Stimulated activated CD8-positive, alpha-beta memory T cell treated with anti-CD3 and anti-CD28 coated beads, Interleukin-7, amount 100 ng/mL, for 48 hours (primary cell): ENCODE data around the gene RAB25.
A peak's percentile ranks its signal among the peaks of the same experiment; 100 is the strongest.

Experiments
- DNase-seq, 2 donors: peaks; one replicate each; pipeline ENCODE4 v3.0.0-alpha.2; 2020; ENCODE audit warnings: low read depth in 1 of 2; ENCODE audit errors: extremely low read depth in 1 of 2

Gene RAB25

GRCh38 chr1:156078728-156079127 is 17.8 kb downstream of the RAB25 start:
- no peak for DNase-seq

GRCh38 chr1:156079762-156080161 is 18.8 kb downstream of the RAB25 start:
- DNase-seq = no peak

DNA sequence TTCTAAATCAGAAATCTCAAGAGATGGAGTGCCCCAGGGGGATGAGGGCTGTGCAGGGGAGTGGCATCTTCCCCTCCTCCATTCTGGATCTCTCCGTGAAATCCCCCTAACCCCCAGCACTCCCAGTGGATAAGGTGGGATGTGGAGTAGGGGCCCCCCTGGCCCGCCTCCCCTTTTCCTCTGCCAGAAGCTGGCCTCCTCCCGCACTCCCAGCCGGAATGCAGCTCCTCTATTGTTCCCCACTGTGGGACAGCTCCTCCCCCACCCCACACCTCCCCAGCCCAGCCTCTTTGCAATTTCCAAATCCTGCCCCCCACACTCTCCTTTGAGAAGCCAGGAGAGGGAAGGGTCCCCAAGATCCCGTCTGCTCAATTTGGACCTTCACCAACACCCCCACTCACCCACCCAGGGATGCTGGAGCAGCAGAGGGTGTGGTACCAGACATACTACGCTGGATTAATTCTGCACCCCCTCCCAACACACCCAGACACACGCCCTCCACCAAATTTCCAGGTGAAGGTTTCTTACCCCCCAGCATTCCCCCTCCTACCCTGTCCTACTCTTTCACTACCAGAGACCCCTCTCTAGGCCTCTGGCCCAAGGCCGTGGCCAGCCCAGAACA is 19.4 kb downstream of the RAB25 start:
- no peak for DNase-seq

DNA sequence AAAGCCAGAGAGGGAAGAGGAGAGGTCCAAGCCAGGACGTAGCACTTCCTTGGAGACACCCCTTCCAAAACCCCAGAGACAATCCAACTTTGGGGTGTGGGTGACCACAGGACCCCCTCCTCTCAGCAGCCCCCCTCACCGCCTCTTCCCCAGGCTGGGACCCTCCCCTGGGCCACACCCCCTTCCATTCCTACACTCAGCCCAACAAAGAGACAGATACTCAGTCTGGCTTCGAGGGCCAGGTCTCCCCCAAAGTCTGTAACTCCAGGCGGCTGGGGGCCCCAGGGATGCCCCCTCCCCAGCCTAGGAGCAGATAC is 19.9 kb downstream of the RAB25 start:
- DNase-seq = no peak

- no peak for DNase-seq
Measured at GRCh38 chr1:156081180-156081916, 20.4 kb downstream of the RAB25 start.

DNA sequence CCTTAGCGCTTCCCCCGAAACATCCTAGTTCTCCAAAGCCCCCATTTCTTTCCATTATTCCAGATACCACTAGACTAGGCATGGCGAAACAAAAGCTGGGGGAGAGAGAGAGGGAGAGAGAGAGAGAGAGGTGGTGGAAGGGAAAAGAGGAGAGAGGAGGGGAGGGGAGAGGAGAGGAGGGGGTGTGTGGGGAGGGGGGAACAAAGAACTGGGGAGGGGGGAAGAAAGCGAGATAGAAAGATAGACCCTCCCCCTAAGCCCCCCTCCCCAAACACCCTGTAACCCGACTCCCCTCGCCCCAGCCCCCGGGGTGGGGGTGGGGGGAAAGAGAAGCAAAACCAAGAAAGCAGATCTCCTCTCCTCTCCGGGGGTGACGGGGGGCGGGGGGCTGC is 21.0 kb downstream of the RAB25 start:
- DNase-seq = no peak

GRCh38 chr1:156082309-156083091 is 21.5 kb downstream of the RAB25 start, which contains the start of gene MEX3A:
MEX3A (minus strand) TSS chr1:156082465; CDS start chr1:156081998, 467 bp downstream.
- peak in 1 of 2 donors; percentile 42 for DNase-seq

GRCh38 chr1:156083800-156084790 is 23.1 kb downstream of the RAB25 start:
- DNase-seq = no peak

GRCh38 chr1:156086256-156086662 is 25.3 kb downstream of the RAB25 start:
- DNase-seq = no peak

GRCh38 chr1:156089704-156090103 is 28.7 kb downstream of the RAB25 start:
- no peak for DNase-seq

GRCh38 chr1:156090138-156090839 is 29.3 kb downstream of the RAB25 start:
- no peak for DNase-seq

DNA sequence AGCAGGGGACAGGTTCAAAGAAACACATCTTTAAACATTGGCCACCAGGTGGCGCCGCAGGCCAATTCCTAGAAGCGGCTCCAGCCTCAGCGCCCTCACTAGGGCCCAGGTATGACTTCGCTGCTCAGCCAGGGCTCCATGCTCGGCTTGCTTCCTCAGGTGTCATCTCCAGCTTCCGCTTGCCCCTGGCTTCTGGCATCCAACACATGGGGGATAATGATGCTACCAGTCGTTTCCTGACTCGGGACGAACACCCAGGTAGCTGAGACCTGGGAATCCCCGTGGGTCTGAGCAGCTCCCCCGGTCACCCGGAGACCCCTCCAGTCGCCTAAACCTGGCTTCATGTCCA is 29.9 kb downstream of the RAB25 start:
- peak; percentile 69 to 78 for DNase-seq

GRCh38 chr1:156091610-156092009 is 30.6 kb downstream of the RAB25 start:
- no peak for DNase-seq

DNA sequence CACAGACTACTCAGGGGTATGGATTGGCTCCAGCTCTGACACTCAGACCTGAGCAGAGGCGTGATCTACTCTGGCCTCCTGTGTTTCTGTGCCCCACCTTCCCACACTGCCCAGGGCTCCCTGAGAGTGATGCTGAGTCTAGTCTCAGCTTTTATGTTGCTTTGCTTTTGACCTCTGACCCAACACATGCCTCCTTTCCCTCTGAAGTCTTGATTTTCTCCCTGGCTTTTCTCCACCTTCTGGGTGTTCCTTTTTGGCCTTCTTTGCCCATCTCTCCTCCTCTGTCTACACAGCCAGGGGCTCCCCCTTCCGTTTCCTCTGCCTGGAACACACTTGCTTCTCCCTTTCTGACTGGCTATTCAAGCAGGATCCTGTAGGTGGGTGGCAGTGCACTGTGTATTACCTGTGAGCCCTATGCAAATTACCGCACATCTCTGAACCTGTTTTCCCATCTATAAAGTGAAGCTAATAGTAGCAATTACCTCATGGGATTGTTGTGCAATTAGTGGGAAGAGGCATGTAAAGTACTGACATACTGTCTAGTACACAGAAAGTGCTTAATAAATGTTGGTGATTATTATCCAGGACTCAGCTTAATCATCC is 35.0 kb downstream of the RAB25 start:
- DNase-seq = no peak

- DNase-seq = peak; percentile 79 to 95
Measured at GRCh38 chr1:156096640-156097391, 35.9 kb downstream of the RAB25 start.

GRCh38 chr1:156097499-156098178 is 36.7 kb downstream of the RAB25 start:
- DNase-seq = peak; percentile 30 to 66

- no peak for DNase-seq
Measured at GRCh38 chr1:156098784-156099183, 37.8 kb downstream of the RAB25 start.

DNA sequence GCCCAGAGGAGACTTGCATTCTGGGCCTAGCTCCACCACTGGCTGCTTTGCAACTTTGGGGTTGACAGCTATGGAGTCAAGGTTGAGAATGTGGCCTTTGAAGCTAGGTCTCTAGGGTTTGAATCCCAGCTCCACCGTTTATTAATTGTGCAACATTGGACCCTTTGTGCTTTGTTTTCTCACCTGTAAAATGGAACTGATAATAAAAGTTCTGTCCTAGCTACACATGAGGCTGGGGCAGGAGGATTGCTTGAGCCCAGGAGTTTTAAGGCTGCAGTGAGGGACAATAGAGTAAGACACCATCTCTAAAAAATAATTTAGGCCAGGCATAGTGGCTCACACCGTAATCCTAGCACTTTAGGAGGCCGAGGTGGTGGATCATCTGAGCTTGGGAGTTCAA is 38.3 kb downstream of the RAB25 start:
- no peak for DNase-seq
